Stimulated activated CD8-positive, alpha-beta memory T cell treated with anti-CD3 and anti-CD28 coated beads, Interleukin-15, amount 100 ng/mL, for 48 hours (primary cell): ENCODE measurements around the gene DENND1A.

Source experiments
- DNase-seq, 2 donors: peaks; one replicate each; pipeline ENCODE4 v3.0.0-alpha.2; 2020; ENCODE audit warnings: low read depth in 2 of 2

DENND1A gene

DNA sequence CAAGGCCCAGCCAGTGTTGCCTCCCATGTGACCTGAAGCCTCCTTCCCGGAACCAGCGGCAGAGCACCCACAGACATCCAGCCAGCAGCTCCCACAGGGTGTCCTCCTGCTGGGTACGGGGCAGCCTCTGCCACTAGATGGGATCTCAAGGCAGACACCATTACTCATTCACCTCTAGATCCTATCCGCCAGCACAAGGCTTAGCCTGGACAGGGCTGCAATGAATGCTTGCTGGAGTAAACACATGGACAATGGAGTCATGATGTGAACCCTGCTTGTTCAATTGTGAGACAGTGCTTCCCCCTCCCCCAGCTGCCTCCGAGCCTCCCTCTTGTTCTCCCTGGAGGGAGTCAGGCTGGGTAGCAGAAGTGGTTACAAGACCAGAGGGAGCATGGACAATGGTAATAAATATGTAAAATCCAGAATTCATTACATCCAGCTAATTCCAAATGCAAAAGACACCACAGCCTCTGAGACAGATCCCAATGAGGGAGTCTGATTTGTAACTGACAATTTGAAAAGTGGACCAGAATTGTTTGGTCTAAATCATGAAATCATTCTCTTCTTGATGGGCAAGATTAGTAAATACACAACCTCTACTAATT, 441.9 kb downstream of the DENND1A start:
- no peak for DNase-seq

- no peak for DNase-seq
Measured at GRCh38 chr9:123486431-123486830, 443.5 kb downstream of the DENND1A start.

GRCh38 chr9:123485216-123485615, 444.7 kb downstream of the DENND1A start:
- DNase-seq: no peak

- DNase-seq: no peak
Measured at GRCh38 chr9:123484130-123484529, 445.8 kb downstream of the DENND1A start.

DNA sequence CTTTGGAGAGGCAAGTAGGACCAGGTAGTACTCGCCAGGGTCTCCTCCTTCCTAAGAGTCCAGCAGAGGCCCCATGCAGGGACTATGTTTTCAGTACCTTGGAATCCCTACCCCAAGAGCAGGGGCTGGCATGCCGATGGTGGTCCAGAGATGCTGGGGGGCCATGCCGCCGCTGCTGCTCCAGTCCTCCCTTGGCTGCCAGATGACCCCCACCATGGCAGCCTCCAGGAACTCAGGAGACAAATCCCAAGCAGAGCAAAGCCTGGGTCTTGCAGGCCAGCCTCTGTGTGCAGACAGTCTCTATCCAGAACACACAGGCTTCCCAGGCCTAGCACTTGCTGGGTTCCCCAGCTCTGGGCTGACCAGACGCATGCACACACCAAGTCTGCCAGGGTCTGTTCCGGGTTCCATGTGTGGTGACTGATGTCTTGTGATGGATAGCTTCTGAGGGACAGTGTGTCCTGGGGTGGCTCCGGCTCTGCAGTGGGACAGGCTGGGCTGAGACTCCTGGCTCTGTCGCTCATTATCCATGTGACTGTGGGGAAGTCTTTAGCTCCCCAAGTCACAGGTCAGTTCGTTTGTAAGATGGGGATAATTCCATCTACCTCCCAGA, 446.6 kb downstream of the DENND1A start:
- DNase-seq: no peak

GRCh38 chr9:123482295-123482968, 447.5 kb downstream of the DENND1A start:
- no peak for DNase-seq

DNA sequence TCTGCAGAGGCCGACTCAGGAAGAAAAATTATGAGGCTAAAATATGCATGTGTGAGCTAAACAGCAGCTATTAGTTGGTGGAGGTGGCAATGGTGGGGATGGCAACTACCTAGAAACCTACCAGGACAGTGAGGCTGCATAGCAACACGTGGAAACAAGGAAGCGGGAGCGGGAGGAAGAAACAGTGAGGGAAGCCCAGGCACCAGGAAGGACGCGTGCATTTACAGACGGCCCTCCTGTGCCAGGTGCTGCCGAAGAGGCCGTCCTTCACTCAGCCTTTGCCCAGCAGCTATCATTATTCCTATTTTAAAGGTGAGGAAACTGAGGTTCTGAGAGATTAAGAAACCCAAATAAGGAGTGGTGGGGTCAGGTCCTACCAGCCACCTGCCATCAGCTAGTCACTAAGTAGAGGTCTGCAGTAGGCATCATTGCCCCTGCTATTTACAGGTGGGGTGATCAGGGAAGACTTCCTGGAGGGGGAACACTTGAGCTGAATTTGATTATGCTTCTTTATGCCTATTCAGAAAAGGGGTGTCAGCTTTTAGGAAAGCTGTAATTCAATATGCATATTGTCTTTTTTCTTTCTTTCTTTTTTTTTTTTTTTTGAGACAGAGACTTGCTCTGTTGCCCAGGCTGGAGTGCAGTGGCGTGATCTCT, 448.6 kb downstream of the DENND1A start:
- DNase-seq: no peak

GRCh38 chr9:123480791-123481190, 449.1 kb downstream of the DENND1A start:
- DNase-seq: no peak

GRCh38 chr9:123480096-123480495, 449.8 kb downstream of the DENND1A start:
- no peak for DNase-seq

DNA sequence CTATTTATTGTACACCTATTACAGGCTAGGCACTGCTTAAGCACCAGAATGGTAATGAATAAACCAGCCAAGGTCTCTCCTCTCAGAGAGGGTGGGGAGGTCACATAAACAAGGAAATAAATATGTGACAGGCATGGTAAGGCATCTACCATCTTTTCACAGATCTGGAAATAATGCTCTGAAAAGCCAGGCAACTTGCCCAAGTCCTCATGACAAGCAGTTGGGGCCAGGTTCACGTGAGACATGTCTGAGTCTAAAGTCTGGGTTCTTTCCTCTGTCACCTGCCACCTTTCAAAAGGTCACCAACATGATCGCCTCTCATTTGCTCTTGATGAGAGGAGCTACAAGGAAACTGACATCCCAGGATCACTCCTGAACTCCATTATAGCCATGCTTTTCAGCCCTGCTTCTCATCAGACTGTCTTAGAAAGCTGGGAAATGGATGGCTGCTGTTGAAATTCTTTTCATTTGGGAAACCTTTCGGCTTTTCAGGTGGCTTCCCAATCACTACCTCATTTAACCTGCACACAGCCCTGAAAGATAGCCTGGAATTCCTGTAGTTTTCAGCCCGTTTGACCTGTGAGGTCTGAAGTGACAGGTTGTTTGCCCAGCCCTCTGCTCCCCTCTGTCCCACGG, 450.8 kb downstream of the DENND1A start:
- no peak for DNase-seq

DNA sequence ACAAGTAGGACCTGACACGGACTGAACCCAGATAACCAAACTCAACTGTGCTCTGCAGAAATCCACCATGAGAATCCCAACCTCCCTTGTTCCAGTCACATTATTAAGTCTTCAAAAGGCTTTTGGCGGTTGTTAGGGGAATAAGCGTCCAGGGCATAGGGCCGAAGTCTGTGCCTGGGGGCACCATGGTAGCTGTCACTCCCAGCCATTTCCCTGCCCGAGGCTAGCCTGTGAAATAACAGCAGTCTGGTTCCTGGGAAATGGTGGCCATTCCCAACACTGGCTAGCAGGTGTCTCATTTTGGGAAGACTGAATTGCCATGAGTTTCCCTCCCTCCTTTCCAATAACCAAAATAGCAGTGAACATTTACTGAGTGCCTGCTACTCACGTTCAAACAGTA, 451.8 kb downstream of the DENND1A start:
- no peak for DNase-seq

DNA sequence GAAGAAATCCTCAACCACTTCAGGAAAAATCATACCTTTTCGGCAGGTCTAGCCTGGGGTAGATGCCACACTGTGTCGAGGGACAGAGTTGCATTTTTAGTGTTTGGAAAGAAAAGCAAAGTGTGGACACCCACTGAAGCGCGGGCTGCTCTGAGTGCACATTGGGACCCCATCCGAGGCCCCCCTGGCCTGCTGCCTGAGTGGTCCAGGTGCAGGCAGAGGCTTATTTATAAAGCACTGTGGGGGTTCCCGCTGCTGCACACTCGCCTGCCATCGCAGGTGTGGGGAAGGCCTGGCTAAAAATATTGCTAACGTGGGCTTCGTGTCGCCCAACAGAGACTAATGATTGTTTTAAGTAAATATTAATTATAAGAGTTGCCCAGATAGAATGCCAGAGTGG, 454.5 kb downstream of the DENND1A start:
- DNase-seq: no peak

DNA sequence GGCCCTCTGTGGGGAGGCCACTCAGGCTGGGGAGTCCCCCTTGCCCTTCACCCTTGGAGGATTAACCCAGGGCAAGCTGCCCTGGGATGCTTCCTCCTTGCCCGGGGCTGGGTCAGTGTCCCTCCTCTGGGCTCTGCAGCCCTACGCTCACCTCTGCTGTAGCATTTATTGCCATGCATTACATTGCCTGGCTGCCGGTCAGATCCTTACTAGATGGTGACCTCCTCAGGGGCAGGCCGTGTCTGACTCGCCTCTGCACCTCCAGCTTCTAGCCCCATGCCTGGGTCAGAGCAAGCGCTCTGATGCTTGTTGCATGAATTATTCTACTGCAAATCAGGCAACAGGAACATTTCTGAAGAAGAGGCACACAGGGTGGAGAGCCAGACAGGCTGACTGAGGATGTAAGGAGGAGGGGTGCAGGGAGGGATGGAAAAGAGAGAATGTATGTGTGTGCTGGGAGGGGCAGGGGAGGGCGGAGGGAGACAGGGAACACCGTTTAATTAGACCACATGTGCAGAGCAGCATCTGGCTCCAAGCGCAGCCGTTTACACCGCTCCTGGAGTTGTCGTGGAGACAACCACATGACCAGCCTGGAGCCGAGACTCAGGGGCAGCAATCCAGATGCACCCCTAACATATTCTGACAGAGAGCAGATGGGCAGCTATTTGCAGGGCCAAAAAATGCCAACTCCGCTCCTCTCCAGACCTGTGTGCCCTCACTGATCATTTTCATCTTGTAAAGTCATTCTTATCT, 456.9 kb downstream of the DENND1A start:
- DNase-seq: no peak

GRCh38 chr9:123471843-123472570, 457.9 kb downstream of the DENND1A start:
- no peak for DNase-seq

DNA sequence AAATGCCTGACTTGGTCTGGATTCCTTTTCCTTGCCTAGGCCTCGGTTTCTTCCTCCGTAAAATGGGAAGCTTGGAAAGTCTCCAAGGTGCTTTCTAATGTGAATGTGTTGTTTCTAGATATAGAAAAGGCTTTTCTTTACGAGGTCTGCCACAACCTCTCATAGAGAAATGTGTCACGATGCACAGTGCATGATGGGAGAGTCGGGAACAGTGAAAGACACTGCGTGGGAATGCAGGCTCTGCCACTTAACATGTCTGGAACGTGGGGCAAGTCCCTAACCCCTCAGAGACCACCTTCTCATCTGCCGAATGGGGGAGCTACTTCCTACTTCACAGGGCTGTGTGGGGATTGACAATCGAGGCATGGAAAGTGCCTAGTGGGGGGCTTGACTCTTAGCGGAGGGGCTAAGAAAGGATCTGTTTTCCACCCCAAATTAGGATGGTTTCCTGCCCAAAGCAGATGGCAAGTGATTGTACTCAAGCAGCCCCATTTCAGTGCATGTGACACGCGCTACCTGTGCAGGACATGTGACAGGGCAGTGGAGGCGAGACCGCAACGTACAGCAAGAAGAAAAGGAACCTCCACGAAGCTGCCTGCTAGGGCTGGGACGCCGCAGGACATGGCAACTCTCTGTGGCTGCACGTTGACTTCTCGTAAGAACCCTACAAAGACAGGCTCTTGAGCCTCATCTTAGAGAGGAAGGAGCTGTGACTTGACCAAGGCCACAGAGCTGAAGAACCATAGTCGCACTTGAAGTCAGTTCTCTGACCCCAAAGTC, 458.7 kb downstream of the DENND1A start:
- DNase-seq: no peak

DNA sequence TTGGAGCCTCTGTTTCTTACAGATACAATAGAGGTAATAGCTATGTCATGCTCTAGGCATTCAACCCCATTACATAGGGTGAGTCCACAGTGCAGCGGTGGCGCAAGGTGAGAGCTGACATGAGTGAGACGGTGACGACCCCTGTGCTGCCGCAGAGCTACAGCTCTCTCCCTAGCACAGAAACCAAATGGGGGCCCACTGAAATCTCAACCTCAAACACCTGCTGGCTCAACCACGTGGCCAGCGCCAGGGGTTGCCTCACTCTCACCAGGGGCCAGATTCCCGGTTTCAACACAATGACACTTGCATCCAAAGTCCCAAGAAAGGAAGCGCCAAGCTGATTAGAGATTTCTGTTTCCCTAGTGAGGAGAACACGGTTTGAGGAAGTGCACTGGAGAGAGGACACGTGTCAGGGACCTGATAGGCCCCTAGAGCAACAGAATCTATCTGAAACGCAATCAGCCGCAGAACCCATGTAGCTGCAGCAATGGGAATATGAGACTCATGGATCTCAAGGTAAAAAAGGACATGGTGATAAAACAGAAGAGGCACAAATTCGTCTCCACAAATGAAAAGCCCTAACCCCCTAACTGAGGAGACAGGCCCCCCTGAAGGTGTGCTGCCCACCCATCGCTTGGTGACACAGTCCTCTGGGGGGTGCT, 459.7 kb downstream of the DENND1A start:
- no peak for DNase-seq

DNA sequence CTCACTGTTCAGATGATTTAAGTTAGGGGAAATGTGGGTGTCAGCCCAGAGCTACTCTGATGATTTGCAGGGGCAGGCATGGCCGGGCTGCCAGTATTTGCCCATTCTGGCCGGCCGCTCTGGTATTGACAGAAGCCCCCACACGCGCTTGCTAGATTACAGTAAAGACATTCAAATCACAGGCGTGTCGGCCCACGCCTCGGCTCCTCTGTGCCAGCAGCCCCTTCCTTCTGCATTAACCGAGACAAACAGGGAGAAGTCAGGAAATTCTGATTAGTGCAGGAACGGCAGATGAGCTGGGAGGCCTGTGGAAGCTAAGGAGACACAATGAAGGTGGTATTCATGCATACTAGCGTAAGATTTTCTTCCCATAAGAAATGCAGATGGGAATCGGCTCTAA, 460.6 kb downstream of the DENND1A start:
- DNase-seq: no peak

DNA sequence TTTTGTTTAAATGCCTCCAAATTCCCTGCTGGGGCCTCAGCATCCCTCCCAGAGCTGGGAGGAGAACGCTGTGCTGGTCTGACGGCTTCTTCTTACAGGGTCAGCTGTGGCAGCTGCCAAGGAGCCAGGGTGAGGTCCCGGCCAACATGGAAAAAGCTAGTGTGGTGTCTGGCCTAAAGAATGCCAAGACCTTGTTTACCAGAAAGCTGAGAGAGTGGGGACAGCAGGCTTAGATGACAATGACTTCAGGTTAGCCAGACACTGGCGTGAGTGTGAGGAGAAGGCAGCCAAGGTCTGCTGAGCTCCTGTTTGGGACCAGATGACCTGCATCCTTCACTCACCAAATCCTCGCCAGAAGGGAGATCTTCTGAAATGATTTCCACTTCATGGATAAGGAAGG, 461.4 kb downstream of the DENND1A start:
- no peak for DNase-seq

- no peak for DNase-seq
Measured at GRCh38 chr9:123465304-123465703, 464.6 kb downstream of the DENND1A start.

GRCh38 chr9:123460091-123460490, 469.8 kb downstream of the DENND1A start:
- no peak for DNase-seq
